PFSK-1 (cell line): ENCODE results near the gene INSYN2B.

ENCODE experiments used
- FOXP2 ChIP-seq: optimal IDR thresholded peaks from 2 replicates; pipeline ENCODE3; 2011; ENCODE audit warnings: borderline replicate concordance, control low read depth, inconsistent platforms; ENCODE audit not compliant: insufficient read depth; ENCODE audit errors: extremely low read length, extremely low read depth
- POLR2AphosphoS5 ChIP-seq: IDR thresholded peaks from 2 replicates; pipeline ENCODE4 v1.6.1; 2012; ENCODE audit warnings: low read depth, mild to moderate bottlenecking, control low read depth, low read length, moderate library complexity
- REST ChIP-seq, 2 experiments: IDR thresholded peaks; 2 replicates each; pipeline versions ENCODE4 v1.6.1 to v1.8.0; 2011 to 2012; ENCODE audit warnings: low read depth in 2 of 2, low read length in 2 of 2, control low read depth in 1 of 2, inconsistent platforms in 1 of 2, mild to moderate bottlenecking in 1 of 2, moderate library complexity in 1 of 2; ENCODE audit not compliant: insufficient read depth in 1 of 2
- TAF1 ChIP-seq: IDR thresholded peaks from 2 replicates; pipeline ENCODE4 v1.6.1; 2012; ENCODE audit warnings: low read length, control low read depth, borderline replicate concordance; ENCODE audit not compliant: insufficient read depth

- no peak for TF ChIP-seq TAF1
- TF ChIP-seq REST (IDR thresholded peaks at IDR 0.05; ENCODE audit: insufficient read depth in 1 of 2, low read depth in 2 of 2, low read length in 2 of 2) = no peak
- no peak for TF ChIP-seq POLR2AphosphoS5
- TF ChIP-seq FOXP2 = no peak
Measured at GRCh38 chr5:169970911-169971765, 9.2 kb downstream of the INSYN2B start.
